ENCODE data around the gene RABL6.
"Not testable (repeated sequence)": the region's sequence is repeated elsewhere in the genome, so short reads cannot be mapped to it uniquely, and the experiment has no call there.

Gene RABL6

DNA sequence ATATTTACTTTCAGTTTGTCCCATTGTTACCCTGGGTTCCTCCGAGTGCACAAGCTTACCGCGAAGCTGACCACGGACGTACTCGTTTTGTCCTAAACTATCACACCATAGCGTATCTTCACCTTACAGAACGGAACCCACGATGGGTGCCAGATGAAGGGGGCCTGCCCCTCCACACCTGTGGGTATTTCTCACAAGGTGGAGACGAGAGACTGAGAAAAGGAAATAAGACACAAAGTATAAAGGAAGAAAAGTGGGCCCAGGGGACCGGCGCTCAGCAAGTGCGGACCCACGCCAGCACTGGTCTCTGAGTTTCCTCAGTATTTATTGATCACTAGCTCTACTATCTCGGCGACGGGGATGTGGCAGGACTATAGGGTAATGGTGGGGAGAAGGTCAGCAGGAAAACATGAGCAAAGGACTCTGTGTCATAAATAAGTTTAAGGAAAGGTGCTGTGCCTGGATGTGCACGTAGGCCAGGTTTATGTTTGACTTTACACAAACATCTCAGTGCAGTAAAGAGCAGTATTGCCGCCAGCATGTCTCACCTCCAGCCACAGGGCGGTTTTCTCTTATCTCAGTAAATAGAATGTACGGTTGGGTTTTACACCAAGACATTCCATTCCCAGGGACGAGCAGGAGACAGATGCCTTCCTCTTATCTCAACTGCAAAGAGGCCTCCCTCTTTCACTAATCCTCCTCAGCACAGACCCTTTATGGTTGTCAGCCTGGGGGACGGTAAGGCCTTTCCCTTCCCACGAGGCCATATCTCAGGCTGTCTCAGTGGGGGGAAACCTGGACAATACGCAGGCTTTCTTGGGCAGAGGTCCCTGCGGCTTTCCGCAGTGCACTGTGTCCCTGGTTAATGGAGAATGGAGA lies 18.9 kb upstream of the RABL6 start:
- H3K27me3 ChIP-seq (ENCODE audit: control insufficient read depth in 5 of 5, insufficient read depth in 4 of 5, low read length in 5 of 5); H3K9ac ChIP-seq (ENCODE audit: low read length in 5 of 5); H3K27ac ChIP-seq (ENCODE audit: low read depth, low read length); H3K4me3 ChIP-seq (ENCODE audit: low read depth in 1 of 5, low read length in 5 of 5); H3K9me3 ChIP-seq (ENCODE audit: control insufficient read depth in 5 of 5, low read length in 5 of 5); H3K36me3 ChIP-seq (ENCODE audit: control insufficient read depth in 5 of 5, insufficient read depth in 5 of 5, low read length in 5 of 5): not testable (repeated sequence)
- peaks cover 3 to 23% (median 19%) of the 10 kb centered on the region in 5 donors for H3K4me1 ChIP-seq (ENCODE audit: control insufficient read depth in 5 of 5, insufficient read depth in 5 of 5, low read length in 5 of 5)

DNA sequence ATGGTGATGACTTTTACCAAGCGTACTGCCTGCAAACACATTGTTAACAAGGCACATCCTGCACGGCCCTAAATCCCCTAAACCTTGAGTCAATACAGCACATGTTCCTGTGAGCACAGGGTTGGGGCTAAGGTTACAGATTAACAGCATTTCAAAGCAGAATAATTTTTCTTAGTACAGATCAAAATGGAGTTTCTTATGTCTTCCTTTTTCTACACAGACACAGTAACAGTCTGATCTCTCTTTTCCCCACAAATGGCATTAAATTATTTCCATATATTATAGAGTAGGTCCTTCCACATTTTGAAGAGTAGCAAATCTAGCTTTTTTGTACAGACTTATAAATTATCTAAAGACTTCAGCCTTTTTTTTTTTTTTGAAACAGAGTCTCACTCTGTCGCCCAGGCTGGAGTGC lies 18.2 kb upstream of the RABL6 start:
- Histone ChIP-seq H3K27ac (ENCODE audit: low read depth, low read length) (no peak overlapping the region), H3K9me3 (ENCODE audit: control insufficient read depth in 5 of 5, low read length in 5 of 5) (no peaks in the 10 kb centered on the region), H3K9ac (ENCODE audit: low read length in 5 of 5) (no peak overlapping the region), H3K27me3 (ENCODE audit: control insufficient read depth in 5 of 5, insufficient read depth in 4 of 5, low read length in 5 of 5) (no peaks in the 10 kb centered on the region), H3K4me3 (ENCODE audit: low read depth in 1 of 5, low read length in 5 of 5) (no peak overlapping the region), H3K36me3 (ENCODE audit: control insufficient read depth in 5 of 5, insufficient read depth in 5 of 5, low read length in 5 of 5) (peaks cover 0 to 8% (median 4%) of the 10 kb centered on the region in 5 donors), H3K4me1 (ENCODE audit: control insufficient read depth in 5 of 5, insufficient read depth in 5 of 5, low read length in 5 of 5) (peaks cover 3 to 25% (median 21%) of the 10 kb centered on the region in 5 donors)

DNA sequence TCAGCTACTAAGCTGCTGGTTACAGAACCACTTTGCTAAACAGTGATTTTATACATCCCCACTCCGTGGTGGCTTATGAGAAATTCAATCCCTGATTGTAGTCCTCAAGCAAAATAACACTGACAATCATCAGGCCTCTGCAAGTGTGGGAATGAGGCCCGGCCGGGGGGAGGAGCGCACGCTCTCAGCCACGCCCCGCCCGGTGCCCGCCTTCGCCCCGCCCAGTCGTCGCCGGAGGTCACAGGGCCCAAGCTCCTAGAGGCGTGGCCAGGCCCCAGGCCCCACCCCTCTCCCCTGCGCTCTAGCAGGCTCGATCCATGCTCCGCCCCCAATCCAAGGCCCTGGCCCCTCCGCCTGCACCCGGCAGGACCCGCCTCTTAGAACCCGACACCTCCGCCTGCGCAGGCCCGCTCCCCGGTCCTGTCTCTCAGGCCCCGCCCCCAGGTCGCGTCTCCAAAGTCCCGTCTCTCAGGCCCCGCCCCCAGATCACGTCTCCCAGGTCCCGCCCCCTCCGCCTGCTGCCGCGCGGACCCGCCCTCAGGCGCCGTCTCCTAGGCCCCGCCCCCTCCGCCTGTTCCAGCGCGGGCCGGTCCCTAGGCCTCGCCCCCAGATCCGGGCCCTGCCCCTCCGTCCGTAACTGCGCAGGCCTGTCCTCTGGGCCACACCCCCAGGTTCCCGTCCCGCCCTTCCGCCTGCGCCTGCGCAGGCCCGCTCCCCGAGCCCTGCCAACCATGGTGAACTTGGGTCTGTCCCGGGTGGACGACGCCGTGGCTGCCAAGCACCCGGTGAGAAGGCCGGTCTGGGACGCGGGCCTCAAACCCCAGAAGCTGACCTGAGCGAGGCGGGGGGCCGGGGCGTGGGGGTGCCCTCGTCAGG lies 16.9 kb upstream of the RABL6 start, which contains the start of gene TMEM141:
TMEM141 (plus strand) TSS at position 705 of the 876 bp plus-strand sequence; CDS start at position 732, 27 bp downstream.
- Histone ChIP-seq H3K36me3 (ENCODE audit: control insufficient read depth in 5 of 5, insufficient read depth in 5 of 5, low read length in 5 of 5) (peaks cover 0 to 8% (median 4%) of the 10 kb centered on the region in 5 donors), H3K27me3 (ENCODE audit: control insufficient read depth in 5 of 5, insufficient read depth in 4 of 5, low read length in 5 of 5) (peaks cover 0 to 5% (median 0%) of the 10 kb centered on the region in 5 donors), H3K27ac (ENCODE audit: low read depth, low read length) (peak within 1 kb of the TSS; percentile 74), H3K4me3 (ENCODE audit: low read depth in 1 of 5, low read length in 5 of 5) (peak within 1 kb of the TSS; percentile 56 to 92 (median 84)), H3K9me3 (ENCODE audit: control insufficient read depth in 5 of 5, low read length in 5 of 5) (no peaks in the 10 kb centered on the region), H3K4me1 (ENCODE audit: control insufficient read depth in 5 of 5, insufficient read depth in 5 of 5, low read length in 5 of 5) (peaks cover 3 to 38% (median 25%) of the 10 kb centered on the region in 5 donors), H3K9ac (ENCODE audit: low read length in 5 of 5) (peak within 1 kb of the TSS; percentile 63 to 89 (median 80))

DNA sequence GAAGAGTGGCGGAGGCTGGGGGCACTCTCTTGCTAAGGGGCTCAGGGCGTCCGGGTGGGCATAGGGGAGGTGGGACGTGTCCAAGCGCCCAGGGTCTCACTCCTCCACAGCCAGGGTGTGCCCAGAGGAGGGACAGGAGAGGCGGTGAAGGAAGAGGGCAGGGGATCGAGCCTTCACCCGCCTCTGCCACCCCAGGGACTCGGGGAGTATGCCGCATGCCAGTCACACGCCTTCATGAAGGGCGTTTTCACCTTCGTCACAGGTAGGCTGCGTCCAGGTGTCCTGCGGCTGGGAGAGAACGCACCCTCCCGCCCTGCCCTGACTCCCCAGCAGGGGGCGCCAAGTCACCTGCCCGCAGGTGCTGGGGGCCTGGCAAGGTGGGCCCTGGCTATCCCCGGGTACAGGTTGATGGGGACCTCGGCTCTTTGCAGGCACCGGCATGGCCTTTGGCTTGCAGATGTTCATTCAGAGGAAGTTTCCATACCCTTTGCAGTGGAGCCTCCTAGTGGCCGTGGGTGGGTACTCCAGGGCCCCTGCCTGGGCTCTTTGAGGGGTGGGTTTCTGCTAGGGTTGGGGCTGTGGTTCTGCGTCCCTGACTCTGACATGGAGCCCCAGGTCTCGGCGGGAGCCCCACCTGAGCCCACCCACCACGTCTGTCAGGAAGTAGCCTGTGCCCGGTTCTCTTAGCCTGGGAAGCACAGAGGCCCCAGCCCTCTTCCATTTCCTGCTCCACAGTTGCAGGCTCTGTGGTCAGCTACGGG lies 16.1 kb upstream of the RABL6 start:
- Histone ChIP-seq H3K27me3 (ENCODE audit: control insufficient read depth in 5 of 5, insufficient read depth in 4 of 5, low read length in 5 of 5) (peaks cover 0 to 12% (median 0%) of the 10 kb centered on the region in 5 donors), H3K9ac (ENCODE audit: low read length in 5 of 5) (peak overlapping the region; percentile 63 to 89 (median 80)), H3K4me3 (ENCODE audit: low read depth in 1 of 5, low read length in 5 of 5) (peak overlapping the region; percentile 56 to 92 (median 84)), H3K4me1 (ENCODE audit: control insufficient read depth in 5 of 5, insufficient read depth in 5 of 5, low read length in 5 of 5) (peaks cover 3 to 42% (median 31%) of the 10 kb centered on the region in 5 donors), H3K36me3 (ENCODE audit: control insufficient read depth in 5 of 5, insufficient read depth in 5 of 5, low read length in 5 of 5) (peaks cover 0 to 8% (median 4%) of the 10 kb centered on the region in 5 donors), H3K9me3 (ENCODE audit: control insufficient read depth in 5 of 5, low read length in 5 of 5) (no peaks in the 10 kb centered on the region), H3K27ac (ENCODE audit: low read depth, low read length) (peak overlapping the region; percentile 74)

DNA sequence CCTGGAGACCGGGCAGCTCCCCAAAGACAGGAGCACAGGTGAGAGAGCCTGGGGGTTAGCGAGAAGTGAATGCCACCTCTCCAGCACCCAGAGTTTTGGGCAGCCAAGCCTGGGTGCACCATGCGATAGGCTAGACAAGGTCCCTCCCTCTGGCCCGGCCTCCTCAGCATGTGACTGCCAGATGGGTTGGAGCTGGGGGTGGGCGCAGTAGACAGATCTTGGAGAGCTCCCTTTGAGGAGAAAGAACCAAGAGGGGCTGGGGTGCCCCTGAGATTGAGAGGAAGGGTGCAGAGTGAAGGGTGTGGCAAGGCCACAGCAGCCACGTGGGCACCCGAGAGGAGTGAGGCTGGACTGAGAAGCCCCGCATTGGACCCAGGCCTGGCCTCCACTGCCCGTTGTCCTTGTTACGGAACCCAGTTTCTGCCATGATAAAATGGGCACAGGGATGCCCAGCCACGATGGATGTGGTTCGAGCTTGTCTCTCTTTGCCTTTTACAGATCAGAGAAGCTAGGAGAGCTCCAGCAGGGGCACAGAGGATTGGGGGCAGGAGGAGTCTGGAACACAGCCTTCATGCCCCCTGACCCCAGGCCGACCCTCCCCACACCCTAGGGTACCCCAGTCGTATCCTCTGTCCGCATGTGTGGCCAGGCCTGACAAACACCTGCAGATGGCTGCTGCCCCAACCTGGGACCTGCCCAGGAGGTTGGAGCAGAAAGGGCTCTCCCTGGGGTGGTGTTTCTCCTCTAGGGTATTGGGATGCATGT lies 15.2 kb upstream of the RABL6 start:
- Histone ChIP-seq H3K4me1 (ENCODE audit: control insufficient read depth in 5 of 5, insufficient read depth in 5 of 5, low read length in 5 of 5) (peaks cover 3 to 43% (median 33%) of the 10 kb centered on the region in 5 donors), H3K27ac (ENCODE audit: low read depth, low read length) (no peak overlapping the region), H3K4me3 (ENCODE audit: low read depth in 1 of 5, low read length in 5 of 5) (peak overlapping the region; percentile 50 to 92 (median 84)), H3K9me3 (ENCODE audit: control insufficient read depth in 5 of 5, low read length in 5 of 5) (no peaks in the 10 kb centered on the region), H3K36me3 (ENCODE audit: control insufficient read depth in 5 of 5, insufficient read depth in 5 of 5, low read length in 5 of 5) (peaks cover 0 to 8% (median 4%) of the 10 kb centered on the region in 5 donors), H3K27me3 (ENCODE audit: control insufficient read depth in 5 of 5, insufficient read depth in 4 of 5, low read length in 5 of 5) (peaks cover 0 to 15% (median 3%) of the 10 kb centered on the region in 5 donors), H3K9ac (ENCODE audit: low read length in 5 of 5) (peak overlapping the region in 2 of 5 donors; percentile 80 to 89)

DNA sequence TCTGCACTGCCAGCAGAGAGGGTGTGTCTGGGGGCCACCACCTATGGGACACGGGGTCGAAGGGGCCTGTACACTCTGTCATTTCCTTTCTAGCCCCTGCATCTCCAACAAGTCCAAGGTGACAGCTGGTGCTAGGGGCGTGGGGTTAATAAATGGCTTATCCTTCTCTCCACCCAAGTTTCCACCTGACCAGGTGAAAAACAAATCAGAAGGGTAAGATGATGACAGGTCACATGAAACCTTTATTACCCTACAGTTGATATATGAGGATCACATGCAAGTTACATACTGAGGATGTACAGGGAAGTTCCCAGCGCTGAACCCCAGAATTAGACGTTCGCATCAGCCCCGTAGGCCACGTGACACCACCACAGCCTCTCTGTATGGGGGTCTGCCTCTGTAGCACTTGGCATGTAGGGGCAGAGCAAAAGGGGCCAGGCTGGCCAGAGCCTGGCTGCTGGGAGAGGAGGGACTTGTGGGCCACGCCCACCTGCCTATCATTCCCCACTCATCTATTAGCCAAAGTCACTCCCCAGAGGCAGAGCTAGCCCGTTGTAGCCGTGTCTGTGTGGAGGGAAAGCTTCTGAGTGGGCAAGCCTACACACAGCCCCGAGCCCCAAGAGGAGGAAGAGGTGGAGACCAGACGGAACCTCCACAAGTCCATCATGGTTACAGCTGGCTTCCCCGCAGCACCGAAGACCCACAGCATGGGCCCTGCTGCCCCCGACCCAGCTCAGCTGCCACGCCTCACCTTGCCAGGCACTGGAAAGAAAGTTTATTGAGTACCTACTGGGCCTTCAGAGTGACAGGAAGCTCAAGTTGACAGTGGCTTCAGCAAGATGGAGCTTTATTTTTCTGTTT lies 14.4 kb upstream of the RABL6 start:
- H3K4me3 ChIP-seq (ENCODE audit: low read depth in 1 of 5, low read length in 5 of 5): no peak overlapping the region
- H3K9ac ChIP-seq (ENCODE audit: low read length in 5 of 5): no peak overlapping the region
- no peaks in the 10 kb centered on the region for H3K9me3 ChIP-seq (ENCODE audit: control insufficient read depth in 5 of 5, low read length in 5 of 5)
- peaks cover 0 to 15% (median 3%) of the 10 kb centered on the region in 5 donors for H3K27me3 ChIP-seq (ENCODE audit: control insufficient read depth in 5 of 5, insufficient read depth in 4 of 5, low read length in 5 of 5)
- H3K4me1 ChIP-seq (ENCODE audit: control insufficient read depth in 5 of 5, insufficient read depth in 5 of 5, low read length in 5 of 5): peaks cover 3 to 43% (median 31%) of the 10 kb centered on the region in 5 donors
- peaks cover 0 to 8% (median 4%) of the 10 kb centered on the region in 5 donors for H3K36me3 ChIP-seq (ENCODE audit: control insufficient read depth in 5 of 5, insufficient read depth in 5 of 5, low read length in 5 of 5)
- no peak overlapping the region for H3K27ac ChIP-seq (ENCODE audit: low read depth, low read length)

DNA sequence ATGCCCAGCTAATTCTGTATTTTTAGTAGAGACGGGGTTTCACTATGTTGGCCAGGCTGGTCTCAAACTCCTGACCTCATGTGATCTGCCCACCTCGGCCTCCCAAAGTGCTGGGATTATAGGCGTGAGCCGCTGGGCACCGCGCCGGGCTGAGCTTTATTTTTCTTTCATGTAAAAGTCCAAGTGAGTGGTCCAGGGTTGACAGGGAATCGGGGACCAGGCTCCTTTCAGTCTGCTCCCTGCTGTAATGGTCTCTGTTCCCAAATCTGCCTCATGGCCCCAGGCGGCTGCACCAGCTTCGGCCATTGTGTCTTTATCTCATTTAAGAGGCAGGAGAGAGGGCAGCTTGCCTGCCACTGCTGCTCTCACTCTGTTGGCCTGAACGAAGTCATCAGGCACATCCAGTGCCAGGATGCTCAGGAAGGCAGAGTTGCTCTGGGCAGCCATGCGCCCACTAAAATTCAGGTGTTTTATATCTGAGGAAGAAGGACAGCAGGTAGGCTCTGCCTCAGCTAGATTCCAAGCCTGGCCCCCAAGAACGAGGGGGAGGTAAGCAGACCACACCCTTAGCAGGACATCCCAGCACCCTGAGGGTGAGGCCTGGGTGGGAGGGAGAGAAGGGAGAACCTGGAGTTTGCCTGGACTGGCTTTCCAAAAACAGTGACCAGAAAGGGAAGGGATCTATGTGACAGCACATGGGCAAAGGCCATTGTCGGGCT lies 13.3 kb upstream of the RABL6 start:
- Histone ChIP-seq H3K9ac (ENCODE audit: low read length in 5 of 5) (no peak overlapping the region), H3K36me3 (ENCODE audit: control insufficient read depth in 5 of 5, insufficient read depth in 5 of 5, low read length in 5 of 5) (peaks cover 0 to 8% (median 4%) of the 10 kb centered on the region in 5 donors), H3K4me3 (ENCODE audit: low read depth in 1 of 5, low read length in 5 of 5) (no peak overlapping the region), H3K9me3 (ENCODE audit: control insufficient read depth in 5 of 5, low read length in 5 of 5) (no peaks in the 10 kb centered on the region), H3K27me3 (ENCODE audit: control insufficient read depth in 5 of 5, insufficient read depth in 4 of 5, low read length in 5 of 5) (peaks cover 11 to 26% (median 13%) of the 10 kb centered on the region in 5 donors), H3K4me1 (ENCODE audit: control insufficient read depth in 5 of 5, insufficient read depth in 5 of 5, low read length in 5 of 5) (peaks cover 3 to 45% (median 32%) of the 10 kb centered on the region in 5 donors), H3K27ac (ENCODE audit: low read depth, low read length) (no peak overlapping the region)

DNA sequence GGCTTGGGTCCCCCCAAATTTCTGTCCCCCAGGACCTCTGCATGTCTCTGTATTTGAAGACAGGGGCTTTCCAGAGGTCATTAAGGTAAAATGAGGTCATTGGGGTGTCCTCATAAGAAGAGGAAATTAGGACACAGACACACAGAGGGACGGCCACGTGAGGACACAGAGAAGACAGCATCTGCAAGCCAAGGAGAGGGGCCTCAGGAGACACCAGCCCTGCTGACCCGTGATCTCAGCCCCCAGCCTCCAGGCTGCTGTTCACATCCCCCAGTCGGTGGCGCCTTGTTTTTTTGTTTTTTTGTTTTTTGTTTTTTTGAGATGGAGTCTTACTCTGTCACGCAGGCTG lies 12.8 kb upstream of the RABL6 start:
- Histone ChIP-seq H3K4me3 (ENCODE audit: low read depth in 1 of 5, low read length in 5 of 5) (no peak overlapping the region), H3K27ac (ENCODE audit: low read depth, low read length) (no peak overlapping the region), H3K36me3 (ENCODE audit: control insufficient read depth in 5 of 5, insufficient read depth in 5 of 5, low read length in 5 of 5) (peaks cover 0 to 8% (median 4%) of the 10 kb centered on the region in 5 donors), H3K27me3 (ENCODE audit: control insufficient read depth in 5 of 5, insufficient read depth in 4 of 5, low read length in 5 of 5) (peaks cover 15 to 31% (median 16%) of the 10 kb centered on the region in 5 donors), H3K4me1 (ENCODE audit: control insufficient read depth in 5 of 5, insufficient read depth in 5 of 5, low read length in 5 of 5) (peaks cover 3 to 50% (median 38%) of the 10 kb centered on the region in 5 donors), H3K9ac (ENCODE audit: low read length in 5 of 5) (no peak overlapping the region), H3K9me3 (ENCODE audit: control insufficient read depth in 5 of 5, low read length in 5 of 5) (no peaks in the 10 kb centered on the region)

Data from subcutaneous abdominal adipose tissue (tissue), 5 donors.